HS-5 (cell line): ENCODE data around the gene OR4S1.
"Not testable (repeated sequence)": the region's sequence is repeated elsewhere in the genome, so short reads cannot be mapped to it uniquely, and the experiment has no call there.

Source experiments
- DNase-seq: peaks from one replicate; pipeline ENCODE4 v3.0.0-alpha.2; 2012; ENCODE audit warnings: low read depth

Gene OR4S1

GRCh38 chr11:48305923-48306322, at the start of gene OR4S1:
Gene OR4S1, plus strand, starts transcription at chr11:48306223. Its CDS starts 0 bp downstream, at chr11:48306223.
- no peak for DNase-seq

GRCh38 chr11:48261600-48261999, 44.4 kb upstream of the OR4S1 start:
- DNase-seq: no peak

GRCh38 chr11:48263423-48263911, 42.6 kb upstream of the OR4S1 start, which contains the start of gene OR4X1:
Gene OR4X1, plus strand, starts transcription at chr11:48263861. Its CDS starts 0 bp downstream, at chr11:48263861.
- DNase-seq: no peak

- DNase-seq: no peak
These were observed 35.4 kb upstream of the OR4S1 start for GRCh38 chr11:48270621-48271020.

- no peak for DNase-seq
These were observed 33.4 kb upstream of the OR4S1 start for GRCh38 chr11:48272606-48273005.

- DNase-seq: no peak
These were observed 1.9 kb downstream of the OR4S1 start for GRCh38 chr11:48307760-48308386.

- not testable (repeated sequence) for DNase-seq
These were observed 7.6 kb downstream of the OR4S1 start for GRCh38 chr11:48313590-48313989.

- DNase-seq: not testable (repeated sequence)
These were observed 13.8 kb downstream of the OR4S1 start for GRCh38 chr11:48319813-48320212.

GRCh38 chr11:48324620-48325019, 18.6 kb downstream of the OR4S1 start, which contains the start of gene OR4C3:
Gene OR4C3, plus strand, starts transcription at chr11:48324920. Its CDS starts 102 bp downstream, at chr11:48325022.
- DNase-seq: not testable (repeated sequence)

- DNase-seq: no peak
These were observed 35.4 kb downstream of the OR4S1 start for GRCh38 chr11:48341466-48341865.

- DNase-seq: not testable (repeated sequence)
These were observed 36.5 kb downstream of the OR4S1 start for GRCh38 chr11:48342505-48342904.

GRCh38 chr11:48346286-48346685, 40.3 kb downstream of the OR4S1 start:
- not testable (repeated sequence) for DNase-seq

- no peak for DNase-seq
These were observed 48.0 kb downstream of the OR4S1 start for GRCh38 chr11:48354013-48354412.

GRCh38 chr11:48354677-48355076, 48.7 kb downstream of the OR4S1 start:
- DNase-seq: no peak
